D721Med (cell line): ENCODE measurements around the gene ZC3H7A.

Experiments used
- DNase-seq: peaks from one replicate; pipeline ENCODE4 v3.0.0; 2011; ENCODE audit warnings: low spot score; ENCODE audit not compliant: insufficient read length
- FAIRE-seq: peaks from 2 replicates; lab custom pipeline; 2011; peaks lifted over from hg19 to GRCh38; lab: Jason Lieb, UNC
- CTCF ChIP-seq: IDR thresholded peaks from 2 replicates; pipeline ENCODE4 v1.5.1; 2012; ENCODE audit warnings: mild to moderate bottlenecking, control low read depth; ENCODE audit not compliant: insufficient read depth; ENCODE audit errors: missing control alignments

Gene ZC3H7A

GRCh38 chr16:11750056-11750455 lies 47.0 kb downstream of the ZC3H7A start:
- DNase-seq (no peak), FAIRE-seq (no peak)
- TF ChIP-seq CTCF, result no peak

GRCh38 chr16:11748404-11749254 lies 48.4 kb downstream of the ZC3H7A start:
- TF ChIP-seq CTCF, result no peak
- DNase-seq (no peak), FAIRE-seq (no peak)

DNA sequence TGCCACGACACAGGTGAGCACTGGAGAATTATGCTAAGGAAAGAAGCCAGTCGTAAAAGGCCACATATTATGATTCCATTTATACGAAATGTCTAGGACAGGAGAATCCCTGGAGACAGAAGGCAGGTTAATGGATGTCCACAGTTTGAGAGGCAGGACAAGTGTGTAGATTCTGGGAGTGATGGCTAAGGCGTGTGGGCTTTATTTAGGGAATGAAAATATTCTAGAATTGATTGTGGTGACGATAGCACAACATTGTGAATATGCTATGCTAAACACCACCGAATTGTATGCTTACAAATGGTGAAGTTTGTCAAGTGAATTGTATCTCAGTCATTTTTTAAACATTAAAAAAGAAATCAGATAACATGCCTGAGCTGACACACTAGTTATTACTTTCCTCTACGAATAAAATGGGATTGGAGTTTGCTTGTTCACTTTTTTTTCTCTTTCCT lies 49.1 kb downstream of the ZC3H7A start:
- TF ChIP-seq CTCF, result no peak
- no peak for DNase-seq
- no peak for FAIRE-seq

DNA sequence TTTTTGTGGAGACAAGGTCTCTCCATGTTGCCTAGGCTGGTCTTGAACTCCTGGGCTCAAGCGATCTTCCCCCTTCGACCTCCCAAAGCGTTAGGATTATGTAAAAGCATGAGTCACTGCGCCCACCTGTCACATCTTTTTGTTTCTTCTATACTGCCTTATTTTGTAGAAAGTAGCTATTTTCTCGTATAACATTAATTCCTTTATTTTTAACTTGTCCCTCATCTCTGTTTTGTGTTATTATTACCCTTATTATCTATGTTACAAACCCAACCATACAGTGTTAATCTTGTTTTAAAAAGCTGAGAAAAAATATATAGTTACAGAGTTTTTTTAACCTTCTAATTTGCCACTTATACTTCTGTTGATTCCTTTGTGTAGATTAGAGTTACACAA lies 53.0 kb downstream of the ZC3H7A start:
- FAIRE-seq, result no peak
- DNase-seq, result no peak

DNA sequence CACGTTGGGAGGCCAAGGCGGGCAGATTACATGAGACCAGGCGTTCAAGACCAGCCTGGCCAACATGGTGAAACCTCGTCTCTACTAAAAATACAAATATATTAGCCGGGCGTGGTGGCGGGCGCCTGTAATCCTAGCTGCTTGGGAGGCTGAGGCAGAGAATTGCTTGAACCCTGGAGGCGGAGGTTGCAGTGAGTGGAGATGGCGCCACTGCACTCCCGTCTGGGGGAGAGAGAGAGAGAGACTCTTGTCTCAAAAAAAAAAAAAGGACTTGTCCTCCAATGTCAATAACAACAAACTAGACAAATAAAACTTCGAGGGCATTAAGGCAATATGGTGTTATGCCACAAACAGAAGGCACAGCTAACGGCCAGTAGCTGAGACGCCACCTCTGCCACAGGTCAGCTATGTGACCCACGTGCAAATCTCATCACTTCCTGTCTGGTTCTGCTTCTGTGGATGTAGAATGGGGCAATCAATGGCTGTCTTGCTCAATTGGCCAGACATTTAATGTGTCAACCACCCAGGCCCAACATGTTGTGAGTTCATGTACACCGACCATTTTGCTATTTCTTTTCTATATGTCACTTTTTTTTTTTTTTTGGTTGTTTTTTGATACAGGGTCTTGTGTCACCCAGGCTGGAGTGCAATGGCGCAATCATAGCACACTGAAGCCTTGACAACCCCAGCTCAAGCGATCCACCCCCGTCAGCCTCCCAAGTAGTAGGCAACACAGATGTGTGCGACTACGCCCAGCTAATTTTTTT lies 53.6 kb downstream of the ZC3H7A start:
- no peak for TF ChIP-seq CTCF
- DNase-seq, result no peak
- no peak for FAIRE-seq

More for the DNA sequence above, 53.0 kb downstream of the ZC3H7A start:
- no peak for TF ChIP-seq CTCF

DNA sequence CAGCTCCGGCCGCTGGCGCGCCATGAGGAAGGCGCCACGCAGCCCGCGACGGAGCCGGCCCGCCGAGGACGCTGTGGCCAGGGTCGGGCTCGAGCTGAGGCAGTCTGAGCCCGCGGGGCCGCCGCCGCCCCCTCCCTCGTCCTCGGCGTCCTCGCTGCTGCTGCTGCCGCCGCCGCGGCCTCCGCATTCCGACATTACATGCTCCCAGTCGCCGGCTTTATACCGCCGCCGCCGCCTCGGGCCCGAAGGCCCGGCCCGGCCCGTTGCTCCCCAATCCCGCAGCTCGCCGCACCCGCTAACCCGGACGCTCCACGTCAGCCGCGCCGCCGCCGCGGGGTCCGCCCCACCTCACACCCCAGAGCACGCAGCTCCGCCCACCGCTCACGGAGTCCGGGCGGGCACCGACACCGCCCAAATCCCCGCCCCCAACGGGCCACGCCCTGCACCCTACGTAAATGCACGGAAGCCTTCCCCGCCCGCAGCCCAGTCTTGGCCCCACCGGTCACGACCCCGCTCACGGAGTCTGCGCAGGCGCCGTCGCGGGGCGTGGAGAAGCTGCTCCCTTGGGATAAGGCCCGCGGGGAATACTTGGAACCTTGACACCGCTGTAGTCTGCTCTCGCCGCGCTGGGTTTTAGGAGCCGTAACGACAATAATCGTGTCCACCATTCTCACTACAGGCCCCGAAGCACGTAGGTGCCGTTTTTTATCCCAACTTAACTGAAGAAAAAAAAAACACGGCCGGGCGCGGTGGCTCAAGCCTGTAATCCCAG lies 54.3 kb downstream of the ZC3H7A start, which contains the start of gene TXNDC11:
TXNDC11 (minus strand) TSS at position 322 of the 772 bp plus-strand sequence; CDS start at position 195, 127 bp downstream.
- no peak for TF ChIP-seq CTCF
- no peak for FAIRE-seq
- peak; percentile 68 for DNase-seq
